Activated CD4-positive, alpha-beta T cell treated with anti-CD3 and anti-CD28 coated beads, Interleukin-2, amount 10 ng/mL, durations not matched to agents 24 days and 14 days (primary cell): ENCODE measurements around the gene ARL6IP6. TPM values are rescaled to one million over a fixed set of nuclear protein-coding genes. Genes with fewer than 3 reads are reported as not detected.
"Not testable (repeated sequence)": the region's sequence is repeated elsewhere in the genome, so short reads cannot be mapped to it uniquely, and the experiment has no call there.

Experiments used
- DNase-seq: peaks from one replicate; pipeline ENCODE4 v3.0.0; 2022
- H3K27ac Mint-ChIP-seq: one replicate; pipeline ENCODE4 v1.8.0; 2022; ENCODE audit warnings: mild to moderate bottlenecking, mixed read lengths
- H3K27me3 Mint-ChIP-seq: one replicate; pipeline ENCODE4 v1.8.0; 2022; ENCODE audit warnings: mixed read lengths
- H3K36me3 Mint-ChIP-seq: one replicate; pipeline ENCODE4 v1.8.0; 2022; ENCODE audit warnings: low read depth, mild to moderate bottlenecking, mixed read lengths
- H3K4me1 Mint-ChIP-seq: one replicate; pipeline ENCODE4 v1.8.0; 2021; ENCODE audit warnings: mixed read lengths
- H3K4me3 Mint-ChIP-seq: one replicate; pipeline ENCODE4 v1.8.0; 2022; ENCODE audit warnings: mild to moderate bottlenecking, moderate library complexity, mixed read lengths
- H3K9me3 Mint-ChIP-seq: one replicate; pipeline ENCODE4 v1.8.0; 2021; ENCODE audit warnings: mixed read lengths
- intact Hi-C: fragments of 100-400 bp; cut with micrococcal nuclease; formaldehyde crosslinking; loops from one replicate; pipeline ENCODE4 v1.15.1; 2023
- total RNA-seq: library from RNA; stranded (reverse); gene quantifications from 2 replicates; pipeline ENCODE4 v1.2.3, GENCODE V29; 2022

The ARL6IP6 gene
- total RNA-seq, 1 donor from 2014 or later: 31.2 TPM

GRCh38 chr2:152739705-152740104 is 21.3 kb downstream of the ARL6IP6 start:
- H3K27me3 Mint-ChIP-seq, H3K4me3 Mint-ChIP-seq, H3K27ac Mint-ChIP-seq, H3K4me1 Mint-ChIP-seq, DNase-seq, H3K9me3 Mint-ChIP-seq: not testable (repeated sequence)
- peaks cover 27% of the 10 kb centered on the region for H3K36me3 Mint-ChIP-seq
- intact Hi-C loops: loop anchor here (1.0 to 5.0 kb wide), 5 partner anchors 17 to 778 kb away; no protein-coding TSS in a partner anchor

- Mint-ChIP-seq H3K4me3 (no peak overlapping the region), H3K36me3 (peaks cover 24% of the 10 kb centered on the region), H3K27ac (no peak overlapping the region), H3K27me3 (no peaks in the 10 kb centered on the region), H3K9me3 (no peaks in the 10 kb centered on the region), H3K4me1 (no peaks in the 10 kb centered on the region)
- intact Hi-C loops: loop anchor here (1.0 to 5.0 kb wide), 5 partner anchors 16 to 776 kb away; no protein-coding TSS in a partner anchor
- DNase-seq: no peak
These were observed 22.4 kb downstream of the ARL6IP6 start for GRCh38 chr2:152740743-152741328.

DNA sequence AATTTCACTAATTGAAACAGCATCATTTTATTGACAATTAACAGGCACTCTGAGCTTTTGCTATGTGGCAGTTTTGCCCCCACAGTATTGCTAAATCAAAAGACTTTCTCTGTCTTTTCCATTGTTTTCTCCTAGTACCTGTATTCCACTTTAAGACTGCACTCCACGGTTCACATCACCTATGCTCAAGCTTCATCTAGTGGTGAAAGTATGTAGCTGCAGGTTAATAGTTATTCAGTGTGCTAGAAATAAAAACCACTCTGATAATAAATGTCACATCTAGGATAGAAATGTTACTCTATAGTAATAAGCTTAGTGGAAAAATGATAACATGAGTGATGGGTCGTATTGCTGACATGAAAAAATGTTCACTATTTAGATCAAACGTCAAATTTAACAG is 24.6 kb downstream of the ARL6IP6 start:
- no peak overlapping the region for H3K27ac Mint-ChIP-seq
- H3K4me3 Mint-ChIP-seq: no peak overlapping the region
- no peaks in the 10 kb centered on the region for H3K27me3 Mint-ChIP-seq
- H3K36me3 Mint-ChIP-seq: peaks cover 17% of the 10 kb centered on the region
- no peak for DNase-seq
- H3K9me3 Mint-ChIP-seq: no peaks in the 10 kb centered on the region
- H3K4me1 Mint-ChIP-seq: no peaks in the 10 kb centered on the region
- intact Hi-C loops: loop anchor here (5.0 kb wide), 2 partner anchors 706 to 774 kb away; no protein-coding TSS in a partner anchor

- intact Hi-C loops, H3K4me3 Mint-ChIP-seq, DNase-seq, H3K27ac Mint-ChIP-seq, H3K9me3 Mint-ChIP-seq, H3K27me3 Mint-ChIP-seq, H3K4me1 Mint-ChIP-seq: not testable (repeated sequence)
- peaks cover 24% of the 10 kb centered on the region for H3K36me3 Mint-ChIP-seq
These were observed 29.3 kb downstream of the ARL6IP6 start for GRCh38 chr2:152747751-152748150.

- H3K36me3 Mint-ChIP-seq: peaks cover 38% of the 10 kb centered on the region
- H3K4me1 Mint-ChIP-seq: peaks cover 2% of the 10 kb centered on the region
- DNase-seq: no peak
- H3K9me3 Mint-ChIP-seq: no peaks in the 10 kb centered on the region
- H3K27me3 Mint-ChIP-seq: no peaks in the 10 kb centered on the region
- no peak overlapping the region for H3K27ac Mint-ChIP-seq
- intact Hi-C loops: no loop called here
- H3K4me3 Mint-ChIP-seq: no peak overlapping the region
These were observed 36.6 kb downstream of the ARL6IP6 start for GRCh38 chr2:152755029-152755428.

- H3K4me1 Mint-ChIP-seq: peaks cover 2% of the 10 kb centered on the region
- H3K4me3 Mint-ChIP-seq: no peak overlapping the region
- DNase-seq: no peak
- no peak overlapping the region for H3K27ac Mint-ChIP-seq
- no peaks in the 10 kb centered on the region for H3K27me3 Mint-ChIP-seq
- no peaks in the 10 kb centered on the region for H3K9me3 Mint-ChIP-seq
- H3K36me3 Mint-ChIP-seq: peaks cover 29% of the 10 kb centered on the region
- intact Hi-C loops: no loop called here
These were observed 41.1 kb downstream of the ARL6IP6 start for GRCh38 chr2:152759290-152760072.

GRCh38 chr2:152761214-152761613 is 42.8 kb downstream of the ARL6IP6 start:
- Mint-ChIP-seq H3K4me3 (no peak overlapping the region), H3K4me1 (peaks cover 2% of the 10 kb centered on the region), H3K27ac (no peak overlapping the region), H3K27me3 (no peaks in the 10 kb centered on the region), H3K9me3 (no peaks in the 10 kb centered on the region), H3K36me3 (peaks cover 23% of the 10 kb centered on the region)
- DNase-seq: no peak
- intact Hi-C loops: no loop called here

DNA sequence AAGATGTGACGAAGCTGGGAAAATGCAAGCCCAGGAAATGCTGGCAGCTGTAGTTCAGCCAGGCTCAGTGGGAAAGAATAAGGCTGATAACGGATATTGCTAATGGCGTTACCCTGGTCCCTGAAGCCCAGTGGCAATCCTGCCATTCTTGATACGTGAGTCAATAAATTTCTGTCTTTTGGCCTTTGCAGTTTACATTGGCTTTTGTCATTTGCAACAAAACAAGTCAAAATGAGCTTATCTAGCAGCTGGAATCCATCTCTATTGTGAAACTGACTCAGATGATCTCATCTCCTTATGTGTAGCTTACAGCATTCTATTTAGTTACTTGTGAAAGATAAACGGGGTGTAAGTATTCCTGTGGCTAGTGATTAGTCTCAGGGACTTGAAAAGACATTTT is 43.8 kb downstream of the ARL6IP6 start:
- no peak overlapping the region for H3K27ac Mint-ChIP-seq
- DNase-seq: no peak
- no peaks in the 10 kb centered on the region for H3K9me3 Mint-ChIP-seq
- H3K36me3 Mint-ChIP-seq: peaks cover 16% of the 10 kb centered on the region
- intact Hi-C loops: no loop called here
- no peaks in the 10 kb centered on the region for H3K27me3 Mint-ChIP-seq
- peaks cover 2% of the 10 kb centered on the region for H3K4me1 Mint-ChIP-seq
- H3K4me3 Mint-ChIP-seq: no peak overlapping the region

DNA sequence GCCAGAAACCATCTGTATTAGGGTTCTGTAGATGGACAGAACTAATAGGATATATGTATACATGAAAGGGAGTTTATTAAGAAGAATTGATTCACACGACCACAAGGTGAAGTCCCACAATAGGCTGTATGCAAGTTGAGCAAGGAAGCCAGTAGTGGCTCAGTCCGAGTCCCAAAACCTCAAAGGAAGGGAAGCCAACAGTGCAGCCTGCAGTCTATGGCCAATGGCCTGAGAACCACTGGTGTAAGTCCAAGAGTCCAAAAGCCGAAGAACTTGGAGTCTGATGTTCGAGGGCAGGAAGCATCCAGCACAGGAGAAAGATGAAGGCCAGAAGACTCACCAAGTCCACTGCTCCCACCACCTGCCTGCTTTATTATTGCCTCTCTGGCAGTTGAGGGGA is 44.8 kb downstream of the ARL6IP6 start:
- H3K4me3 Mint-ChIP-seq, H3K27me3 Mint-ChIP-seq, intact Hi-C loops, H3K27ac Mint-ChIP-seq, H3K9me3 Mint-ChIP-seq, DNase-seq, H3K4me1 Mint-ChIP-seq: not testable (repeated sequence)
- H3K36me3 Mint-ChIP-seq: peaks cover 16% of the 10 kb centered on the region

DNA sequence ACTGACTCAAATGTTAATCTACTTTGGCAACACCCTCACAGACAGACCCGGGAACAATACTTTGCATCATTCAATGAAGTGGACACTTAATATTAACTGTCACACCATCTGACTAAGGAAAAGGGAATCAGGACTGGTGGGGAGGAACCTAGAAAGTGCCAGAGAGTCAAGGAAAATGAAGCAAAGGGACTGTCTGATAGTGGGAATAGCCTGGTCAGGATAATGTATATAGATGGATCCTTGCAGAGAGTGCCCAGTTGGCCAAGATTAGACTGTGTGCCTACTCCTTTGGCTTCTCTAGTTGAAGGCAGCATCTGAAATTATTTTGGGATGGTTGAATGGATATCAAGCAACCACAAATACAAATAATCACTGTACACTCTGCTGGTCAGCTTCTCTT is 45.2 kb downstream of the ARL6IP6 start:
- peaks cover 14% of the 10 kb centered on the region for H3K36me3 Mint-ChIP-seq
- DNase-seq: no peak
- no peaks in the 10 kb centered on the region for H3K27me3 Mint-ChIP-seq
- H3K4me1 Mint-ChIP-seq: peaks cover 2% of the 10 kb centered on the region
- H3K27ac Mint-ChIP-seq: no peak overlapping the region
- no peak overlapping the region for H3K4me3 Mint-ChIP-seq
- H3K9me3 Mint-ChIP-seq: no peaks in the 10 kb centered on the region
- intact Hi-C loops: no loop called here

GRCh38 chr2:152766928-152767327 is 48.5 kb downstream of the ARL6IP6 start:
- Mint-ChIP-seq H3K4me3 (no peak overlapping the region), H3K27me3 (no peaks in the 10 kb centered on the region), H3K4me1 (no peaks in the 10 kb centered on the region), H3K27ac (no peak overlapping the region), H3K36me3 (peaks cover 6% of the 10 kb centered on the region), H3K9me3 (no peaks in the 10 kb centered on the region)
- no peak for DNase-seq
- intact Hi-C loops: no loop called here

DNA sequence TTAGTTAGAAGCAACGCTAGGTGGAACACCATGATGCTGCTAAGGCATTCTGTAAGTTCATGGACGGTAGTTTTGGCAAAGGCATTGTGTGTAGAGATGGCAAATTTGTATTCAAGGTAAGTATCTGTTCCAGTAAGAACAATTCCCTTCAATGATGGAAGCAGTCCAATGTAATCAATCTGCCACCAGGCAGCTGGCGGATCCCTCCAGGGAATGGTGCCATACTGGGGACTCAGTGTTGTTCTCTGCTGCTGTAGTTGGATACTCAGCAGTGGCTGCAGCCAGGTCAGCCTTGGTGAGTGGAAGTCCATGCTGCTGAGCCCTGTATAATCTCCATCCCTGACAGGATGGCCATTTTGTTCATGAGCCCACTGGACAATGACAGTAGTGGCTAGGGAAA is 62.8 kb downstream of the ARL6IP6 start:
- Mint-ChIP-seq H3K36me3 (no peaks in the 10 kb centered on the region), H3K9me3 (peaks cover 3% of the 10 kb centered on the region), H3K27ac (no peak overlapping the region), H3K4me3 (no peak overlapping the region), H3K27me3 (peaks cover 10% of the 10 kb centered on the region), H3K4me1 (no peaks in the 10 kb centered on the region)
- DNase-seq: no peak
- intact Hi-C loops: no loop called here

DNA sequence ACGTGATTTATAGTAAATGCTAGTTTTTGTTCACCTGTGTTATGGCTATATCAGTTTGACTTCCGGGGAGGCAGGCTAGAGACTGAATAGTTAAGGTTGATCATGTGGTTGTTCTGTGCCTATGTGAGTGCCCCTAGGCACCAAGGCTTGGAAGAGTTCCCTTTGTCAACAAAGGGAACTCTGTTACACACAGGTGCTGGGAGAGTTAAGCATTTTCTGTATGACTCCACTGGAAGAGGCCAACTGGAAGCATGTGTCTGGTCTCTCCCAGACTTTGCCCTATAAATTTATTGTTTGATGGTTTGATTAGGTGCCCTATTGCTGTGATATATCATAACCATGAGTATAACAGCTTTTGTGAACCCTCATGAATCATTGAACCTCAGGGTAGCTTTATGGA is 63.8 kb downstream of the ARL6IP6 start:
- Mint-ChIP-seq H3K9me3 (peaks cover 6% of the 10 kb centered on the region), H3K4me3 (no peak overlapping the region), H3K27ac (no peak overlapping the region), H3K4me1 (no peaks in the 10 kb centered on the region), H3K36me3 (no peaks in the 10 kb centered on the region), H3K27me3 (peaks cover 7% of the 10 kb centered on the region)
- no peak for DNase-seq
- intact Hi-C loops: no loop called here

DNA sequence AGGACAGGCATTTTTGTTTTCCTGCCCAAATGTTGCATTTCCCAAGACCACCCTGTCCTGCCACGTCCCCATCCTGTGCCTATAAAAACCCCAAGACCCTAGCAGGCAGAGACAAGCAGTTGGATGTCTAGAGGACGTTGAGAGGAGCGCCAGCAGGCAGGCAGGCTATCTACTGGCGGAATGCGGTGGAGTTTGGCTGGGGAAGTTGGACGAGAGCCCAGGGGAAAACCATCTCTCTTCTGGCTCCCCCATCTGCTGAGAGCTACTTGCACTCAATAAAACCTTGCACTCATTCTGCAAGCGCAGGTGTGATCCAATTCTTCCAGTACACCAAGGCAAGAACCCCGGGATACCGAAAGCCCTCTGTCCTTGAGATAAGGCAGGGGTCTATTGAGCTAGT is 72.5 kb downstream of the ARL6IP6 start:
- DNase-seq: no peak
- Mint-ChIP-seq H3K36me3 (no peaks in the 10 kb centered on the region), H3K27ac (no peak overlapping the region), H3K27me3 (peaks cover 7% of the 10 kb centered on the region), H3K4me1 (no peaks in the 10 kb centered on the region), H3K4me3 (no peak overlapping the region), H3K9me3 (peaks cover 8% of the 10 kb centered on the region)
- intact Hi-C loops: no loop called here
